HCT116 (cell line): ENCODE data around the gene BAHCC1. TPM values are rescaled to one million over a fixed set of nuclear protein-coding genes. Genes with fewer than 3 reads are reported as not detected.

Source experiments
- ATAC-seq: fragments of 200-7000 bp; cut with Tn5 transposase; 2 replicates; pipeline ENCODE4 v1.9.1; 2020; ENCODE audit warnings: mild to moderate bottlenecking, moderate library complexity
- BruUV-seq: library from RNA; stranded (reverse); fragments of 400-500 nt; replicated peaks from 2 replicates; lab custom pipeline; 2021; lab: Mats Ljungman, UMichigan
- CTCF ChIA-PET: fragments of 300-600 bp; sonication (Branson Sonifier 250); formaldehyde crosslinking; loops from one replicate; lab custom pipeline; 2021; ENCODE audit warnings: antibody characterized with exemption; lab: Charles Lee
- POLR2A ChIA-PET: fragments of 300-600, 350-600 bp; sonication (Branson Sonifier 250); formaldehyde crosslinking; loops from one replicate; lab custom pipeline; 2021; ENCODE audit warnings: antibody characterized with exemption; lab: Charles Lee
- RAD21 ChIA-PET, 2 experiments: fragments of 300-600 bp; sonication (Branson Sonifier 250); formaldehyde crosslinking; loops; one replicate each; lab custom pipeline; 2023; ENCODE audit warnings: low total read pairs in 2 of 2; ENCODE audit not compliant: uncharacterized antibody in 2 of 2, unreplicated experiment in 2 of 2, low non-redundant PET in 1 of 2; lab: Charles Lee
- DNase-seq: peaks from one replicate; pipeline ENCODE4 v3.0.0-alpha.2; 2010; ENCODE audit warnings: low read depth, low spot score
- H2AFZ ChIP-seq: fragments of 200-600 bp; shearing (Covaris generic), sonication (generic); 2 replicates; pipeline ENCODE4 v1.6.1; 2017; ENCODE audit warnings: low read depth, mixed run types, mixed read lengths, antibody characterized with exemption, low read length; ENCODE audit not compliant: poor library complexity, severe bottlenecking
- H3K27ac ChIP-seq: 2 replicates; pipeline ENCODE4 v1.5.1; 2012; ENCODE audit warnings: low read depth, low read length
- H3K27me3 ChIP-seq: fragments of 200-600 bp; sonication (generic); 2 replicates; pipeline ENCODE4 v1.6.1; 2016; ENCODE audit warnings: mixed run types, low read length, mixed read lengths; ENCODE audit not compliant: insufficient read depth
- H3K36me3 ChIP-seq, 2 experiments: fragments of 200-500 bp in 1 of 2; fragments of 200-600 bp in 1 of 2; sonication (Bioruptor generic) in 1 of 2; sonication (generic) in 1 of 2; 2 replicates each; pipeline versions ENCODE4 v1.5.1 to v1.6.1; 2014 to 2016; ENCODE audit warnings: low read length in 2 of 2, inconsistent platforms in 1 of 2, mixed read lengths in 1 of 2, mixed run types in 1 of 2; ENCODE audit not compliant: insufficient read depth in 2 of 2, control insufficient read depth in 1 of 2
- H3K4me1 ChIP-seq, 2 experiments: fragments of 200-600 bp in 1 of 2; sonication (generic) in 1 of 2; 2 replicates each; pipeline versions ENCODE4 v1.5.1 to v1.6.1; 2012 to 2017; ENCODE audit warnings: low read length in 2 of 2, inconsistent platforms in 1 of 2, mild to moderate bottlenecking in 1 of 2, mixed read lengths in 1 of 2, mixed run types in 1 of 2, moderate library complexity in 1 of 2; ENCODE audit not compliant: insufficient read depth in 2 of 2, control insufficient read depth in 1 of 2
- H3K4me2 ChIP-seq: fragments of 200-600 bp; sonication (generic); 2 replicates; pipeline ENCODE4 v1.6.1; 2017; ENCODE audit warnings: mixed run types, low read length, mixed read lengths
- H3K4me3 ChIP-seq, 2 experiments: fragments of 200-600 bp in 1 of 2; sonication (generic) in 1 of 2; replicated peaks in 1 of 2; 2 replicates each; pipeline ENCODE4 v1.5.1; 2011 to 2016; ENCODE audit warnings: low read length in 2 of 2, control low read depth in 1 of 2, low read depth in 1 of 2, mild to moderate bottlenecking in 1 of 2, mixed read lengths in 1 of 2, mixed run types in 1 of 2
- H3K79me2 ChIP-seq: fragments of 200-600 bp; sonication (generic); 2 replicates; pipeline ENCODE4 v1.6.1; 2017; ENCODE audit warnings: mild to moderate bottlenecking, mixed run types, low read length, moderate library complexity, mixed read lengths; ENCODE audit not compliant: insufficient read depth
- H3K9ac ChIP-seq: fragments of 200-600 bp; sonication (generic); 2 replicates; pipeline ENCODE4 v1.6.1; 2016; ENCODE audit warnings: low read length, mixed read lengths
- H3K9me2 ChIP-seq: fragments of 200-600 bp; sonication (generic), shearing (Covaris generic); 2 replicates; pipeline ENCODE4 v1.6.1; 2017; ENCODE audit warnings: mixed run types, mild to moderate bottlenecking, moderate library complexity; ENCODE audit not compliant: insufficient read depth
- H3K9me3 ChIP-seq, 2 experiments: fragments of 200-500 bp in 1 of 2; fragments of 200-600 bp in 1 of 2; sonication (Bioruptor generic) in 1 of 2; sonication (generic) in 1 of 2; 2 replicates each; pipeline ENCODE4 v1.6.1; 2014 to 2017; ENCODE audit warnings: low read length in 2 of 2, mixed read lengths in 2 of 2, inconsistent platforms in 1 of 2, low read depth in 1 of 2, mild to moderate bottlenecking in 1 of 2, mixed run types in 1 of 2, moderate library complexity in 1 of 2; ENCODE audit not compliant: control insufficient read depth in 1 of 2, insufficient read depth in 1 of 2
- H4K20me1 ChIP-seq: fragments of 200-600 bp; sonication (generic), shearing (Covaris generic); 2 replicates; pipeline ENCODE4 v1.6.1; 2017; ENCODE audit warnings: mixed run types, mild to moderate bottlenecking, moderate library complexity; ENCODE audit not compliant: insufficient read depth
- EGR1 ChIP-seq: IDR thresholded peaks from 2 replicates; pipeline ENCODE4 v1.6.1; 2012; ENCODE audit warnings: low read depth
- JUND ChIP-seq: IDR thresholded peaks from 2 replicates; pipeline ENCODE4 v1.6.1; 2012
- MAX ChIP-seq: IDR thresholded peaks from 2 replicates; pipeline ENCODE4 v1.6.1; 2012
- RAD21 ChIP-seq: IDR thresholded peaks from 2 replicates; pipeline ENCODE4 v1.6.1; 2012; ENCODE audit warnings: low read depth, mild to moderate bottlenecking
- SIN3A ChIP-seq: IDR thresholded peaks from 2 replicates; pipeline ENCODE4 v1.6.1; 2012; ENCODE audit warnings: low read depth
- SP1 ChIP-seq: IDR thresholded peaks from 2 replicates; pipeline ENCODE4 v1.6.1; 2012; ENCODE audit warnings: low read depth
- TCF7L2 ChIP-seq: IDR thresholded peaks from 2 replicates; pipeline ENCODE4 v1.7.0; 2011; ENCODE audit warnings: borderline replicate concordance, inconsistent platforms; ENCODE audit not compliant: insufficient read depth, insufficient read length; ENCODE audit errors: extremely low read depth
- intact Hi-C: fragments of 100-400 bp; cut with micrococcal nuclease; formaldehyde crosslinking; loops from 2 replicates; pipeline ENCODE4 v1.10.0; 2022
- total RNA-seq: library from RNA; stranded (reverse); gene quantifications from one replicate; pipeline ENCODE4 v1.2.1, GENCODE V29; 2021; ENCODE audit not compliant: unreplicated experiment
- TF ChIP-seq, protein P1 (sequence below): IDR thresholded peaks from 2 replicates; pipeline ENCODE4 v1.6.1; 2012

Gene BAHCC1
- total RNA-seq, 1 experiment from 2014 or later = 45.2 TPM

DNA sequence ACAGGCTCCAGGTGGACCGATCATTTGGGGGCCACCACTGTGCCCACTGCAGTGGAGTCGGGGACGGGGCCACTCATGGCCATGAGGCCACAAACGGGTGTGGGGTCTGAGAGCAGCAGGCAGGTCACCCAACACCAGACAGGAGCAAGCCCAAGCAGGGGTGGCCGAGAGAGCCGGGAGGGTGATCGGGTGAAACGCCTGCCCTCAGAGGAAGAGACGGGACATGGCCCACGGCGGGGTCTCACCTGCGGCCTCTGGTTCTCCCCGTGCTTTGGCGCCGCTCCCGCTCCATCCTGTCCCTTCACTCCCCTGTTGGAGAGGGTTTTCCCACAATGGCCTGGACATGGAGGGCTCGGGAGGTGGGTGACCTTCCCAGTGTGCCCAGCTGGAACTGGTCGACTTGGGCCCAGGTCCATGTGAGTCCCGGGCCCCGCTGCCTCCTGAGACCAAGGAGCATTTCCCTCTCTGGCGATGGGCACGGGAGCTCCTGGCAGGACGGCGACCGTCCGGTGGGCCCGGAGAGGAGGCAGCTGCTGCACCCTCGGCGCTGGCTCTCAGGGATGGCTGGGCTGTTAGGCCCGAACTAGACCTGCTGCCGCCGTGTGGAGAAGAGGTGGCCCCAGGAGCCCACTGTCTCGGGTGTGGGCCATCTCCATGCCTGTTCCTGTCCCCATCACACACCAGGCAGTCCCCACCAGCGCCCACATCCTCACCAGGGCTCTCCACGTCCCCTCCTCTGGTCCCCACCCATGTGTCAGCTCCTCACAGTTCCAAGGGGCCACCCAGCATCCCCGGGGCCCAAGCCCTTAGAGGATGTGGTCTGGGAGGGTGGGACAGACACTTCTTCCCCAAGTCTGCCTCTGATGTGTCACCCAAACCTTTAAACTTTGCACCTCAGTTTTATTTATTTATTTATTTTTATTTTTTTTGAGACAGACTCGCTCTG, 13.4 kb upstream of the BAHCC1 start:
- DNase-seq (no peak), ATAC-seq (no peak)
- H3K27me3 ChIP-seq = no peaks in the 10 kb centered on the region
- H3K79me2 ChIP-seq = no peaks in the 10 kb centered on the region
- peaks cover 23 to 36% of the 10 kb centered on the region in 2 experiments for H3K4me1 ChIP-seq
- BruUV-seq = no TSS peak
- RAD21 ChIA-PET = interaction anchor here in 1 of 2 experiments (1.2 kb wide), 1 partner anchor 11 kb away, joined by 3 read pairs; no protein-coding TSS in a partner anchor
- H2AFZ ChIP-seq = no peak overlapping the region
- no peaks in the 10 kb centered on the region for H3K9me3 ChIP-seq
- intact Hi-C loops = no loop called here
- TF ChIP-seq RAD21 = no peak
- H3K27ac ChIP-seq = peak overlapping the region; percentile 8; the same call in 1 of the 2 replicates
- H3K9me2 ChIP-seq = no peaks in the 10 kb centered on the region
- no peaks in the 10 kb centered on the region for H4K20me1 ChIP-seq
- H3K4me2 ChIP-seq = no peak overlapping the region
- no peaks in the 10 kb centered on the region for H3K36me3 ChIP-seq
- POLR2A ChIA-PET = no interaction called here
- no peak overlapping the region for H3K4me3 ChIP-seq
- CTCF ChIA-PET = no interaction called here
- no peak overlapping the region for H3K9ac ChIP-seq

- RAD21 ChIA-PET = interaction anchor here in 1 of 2 experiments (1.2 kb wide), 1 partner anchor 10 kb away, joined by 3 read pairs; no protein-coding TSS in a partner anchor
- CTCF ChIA-PET = no interaction called here
- ATAC-seq (no peak), DNase-seq (no peak)
- BruUV-seq = no TSS peak
- Histone ChIP-seq H3K4me2 (no peak overlapping the region), H3K27ac (no peak overlapping the region), H2AFZ (no peak overlapping the region), H3K4me3 (no peak overlapping the region), H3K9me2 (no peaks in the 10 kb centered on the region), H3K79me2 (no peaks in the 10 kb centered on the region), H3K9me3 (no peaks in the 10 kb centered on the region), H3K36me3 (no peaks in the 10 kb centered on the region), H3K9ac (no peak overlapping the region), H3K27me3 (no peaks in the 10 kb centered on the region), H4K20me1 (no peaks in the 10 kb centered on the region), H3K4me1 (peaks cover 26 to 46% of the 10 kb centered on the region in 2 experiments)
- intact Hi-C loops = no loop called here
- TF ChIP-seq, protein P1, sequence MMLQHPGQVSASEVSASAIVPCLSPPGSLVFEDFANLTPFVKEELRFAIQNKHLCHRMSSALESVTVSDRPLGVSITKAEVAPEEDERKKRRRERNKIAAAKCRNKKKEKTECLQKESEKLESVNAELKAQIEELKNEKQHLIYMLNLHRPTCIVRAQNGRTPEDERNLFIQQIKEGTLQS = no peak
- no peak for TF ChIP-seq SP1
- TF ChIP-seq RAD21 = no peak
- no peak for TF ChIP-seq SIN3A
- TF ChIP-seq JUND = no peak
- no peak for TF ChIP-seq MAX
- TF ChIP-seq TCF7L2 = no peak
- TF ChIP-seq EGR1 = no peak
- POLR2A ChIA-PET = no interaction called here
These were observed 12.4 kb upstream of the BAHCC1 start for GRCh38 chr17:81382851-81383250.
